ENCODE measurements around the gene RPS8.
A peak's percentile ranks its signal among the peaks of the same experiment; 100 is the strongest.
"Not testable (repeated sequence)": the region's sequence is repeated elsewhere in the genome, so short reads cannot be mapped to it uniquely, and the experiment has no call there.

Gene RPS8

DNA sequence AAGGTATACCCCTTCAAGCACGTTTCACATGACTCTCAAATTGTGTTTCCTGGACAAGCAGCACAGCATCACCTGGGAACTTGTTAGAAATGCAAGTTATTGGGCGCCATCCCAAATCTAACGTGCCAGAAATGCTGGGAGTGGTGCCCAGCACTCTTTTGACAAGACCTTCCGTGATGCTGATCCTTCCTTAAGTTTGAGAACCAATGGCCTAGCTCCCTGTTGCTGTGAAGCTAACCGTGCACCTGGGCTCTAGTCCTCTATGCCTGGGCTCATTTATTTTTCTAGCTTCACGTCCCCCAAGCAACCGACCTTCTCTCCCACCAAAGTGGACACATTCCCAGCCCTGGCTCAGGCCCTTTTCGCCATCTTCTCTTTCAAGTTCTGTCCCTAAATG, 8.4 kb downstream of the RPS8 start:
- no peak for DNase-seq

DNA sequence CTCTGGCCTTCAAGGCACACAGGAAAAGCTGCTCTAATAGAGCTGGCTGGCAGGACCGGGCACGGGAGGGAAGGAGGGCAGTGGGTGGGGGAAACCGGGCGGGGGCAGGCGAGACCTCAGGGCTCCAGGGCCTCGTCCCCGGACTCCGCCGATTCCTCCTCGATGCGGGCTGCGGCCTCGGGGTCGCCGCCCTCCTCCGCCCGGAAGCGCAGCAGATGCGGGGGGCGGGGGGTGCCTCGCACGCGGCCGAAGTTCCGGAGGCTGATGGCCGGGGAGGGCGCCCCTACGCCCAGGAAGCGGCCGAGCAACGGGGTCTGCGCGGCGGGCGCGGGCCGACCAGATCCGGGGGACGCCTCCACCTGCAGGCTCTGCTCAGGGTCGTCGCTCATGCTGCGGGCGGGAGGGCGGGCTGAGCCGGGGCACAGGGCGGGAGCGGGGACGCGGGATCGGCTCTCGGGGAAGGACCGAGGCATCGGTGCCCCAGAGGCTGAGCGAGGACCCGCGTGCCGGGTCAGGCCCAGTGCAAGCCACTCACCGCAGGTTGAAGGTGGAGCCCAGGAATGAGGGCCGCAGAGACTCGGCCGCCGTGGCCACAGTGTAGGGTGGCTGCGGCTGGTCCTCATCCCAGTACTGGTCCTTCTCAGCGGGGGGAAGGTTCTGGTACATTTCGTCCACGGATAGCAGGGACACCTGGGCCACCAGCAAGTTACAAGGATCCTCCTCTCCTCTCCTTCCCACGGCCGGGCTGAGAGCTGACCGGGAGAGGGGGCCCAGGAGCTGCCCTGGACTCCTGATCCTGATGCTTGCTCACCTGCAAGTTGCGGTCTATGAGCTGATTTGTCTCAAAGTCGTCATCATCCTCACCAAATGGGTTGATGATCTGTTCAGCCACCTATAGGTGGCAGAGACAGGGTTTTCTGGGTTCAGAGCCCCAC, 9.0 kb downstream of the RPS8 start:
- no peak for DNase-seq

DNA sequence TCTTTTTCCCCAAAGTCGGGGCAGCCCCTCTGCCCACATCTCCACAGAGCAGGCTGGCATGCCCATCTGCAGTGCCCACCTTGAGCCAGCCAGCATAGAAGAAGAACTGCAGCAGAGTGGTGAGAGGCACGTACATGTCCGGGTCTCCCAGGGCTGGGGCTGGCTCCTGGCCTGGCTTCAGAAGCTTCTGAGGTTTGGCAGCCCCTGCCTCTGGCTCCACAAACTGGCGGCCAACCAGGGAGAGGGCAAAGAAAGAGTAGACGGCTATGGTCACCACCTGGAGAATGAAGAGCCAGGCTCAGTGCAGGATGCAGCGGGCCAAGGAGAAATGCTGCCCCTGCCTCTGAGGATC, 9.7 kb downstream of the RPS8 start:
- no peak for DNase-seq

DNA sequence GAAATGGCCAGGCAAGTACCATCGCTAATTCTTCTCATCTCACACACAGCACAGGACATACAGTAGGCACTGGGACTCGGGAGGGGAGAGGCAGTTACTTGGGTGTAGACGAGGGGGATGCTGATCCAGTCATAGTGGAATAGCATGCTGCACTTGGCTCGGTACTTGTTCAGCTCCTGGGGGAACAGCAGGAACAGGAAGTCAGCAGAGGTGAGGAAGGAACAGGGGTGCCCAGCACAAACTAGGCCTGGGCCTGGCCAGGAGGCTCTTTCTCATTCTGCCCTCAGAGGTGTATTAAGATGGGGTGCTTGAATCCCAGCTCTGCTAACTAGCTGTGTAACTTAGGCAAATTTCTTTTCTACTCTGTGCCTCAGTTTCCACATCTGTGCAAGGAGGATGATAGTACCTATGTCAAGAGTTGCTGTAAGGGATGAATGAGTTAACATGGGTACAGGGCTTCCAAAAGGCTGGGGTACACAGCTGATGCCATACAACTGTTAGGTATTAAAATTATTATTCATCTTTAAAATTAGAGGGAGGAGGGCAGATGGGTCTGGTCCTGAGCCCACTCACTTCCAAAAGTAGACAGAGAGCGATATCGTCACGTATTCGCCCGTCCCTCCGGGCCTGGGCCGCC, 10.3 kb downstream of the RPS8 start:
- DNase-seq, result no peak

DNA sequence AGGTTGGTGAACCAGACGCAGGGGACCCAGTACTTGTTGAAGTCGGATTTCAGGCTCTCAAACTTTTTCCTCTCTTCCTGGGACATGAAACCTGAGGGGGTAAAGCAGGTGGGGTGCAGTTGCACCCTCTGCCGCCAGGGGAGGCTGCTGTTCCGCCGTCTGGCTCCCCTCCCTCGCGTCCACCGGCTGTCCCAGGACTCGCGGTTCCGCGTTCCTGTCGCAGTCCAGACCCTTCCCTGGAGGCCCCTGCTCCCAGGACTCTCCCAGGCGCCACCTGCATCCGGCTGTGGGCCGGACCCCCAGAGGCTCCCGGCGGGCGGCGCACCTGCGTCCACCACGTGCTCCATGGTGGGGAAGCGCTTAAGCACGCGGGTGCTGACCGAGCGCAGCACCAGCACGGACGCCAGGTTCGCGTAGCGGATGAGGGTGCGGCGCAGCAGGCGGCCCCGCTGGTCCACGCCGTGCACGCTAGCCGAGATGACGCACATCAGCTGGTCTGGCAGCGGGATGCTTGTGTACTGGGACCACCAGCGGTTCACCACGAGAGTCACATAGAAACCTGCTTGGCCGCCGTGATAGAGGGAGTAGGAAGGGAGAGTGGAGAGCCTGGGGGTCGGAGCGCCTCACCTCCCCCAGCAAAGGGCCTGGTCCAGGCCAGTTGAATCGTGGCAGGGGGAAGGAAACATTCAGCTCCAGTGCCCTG, 10.9 kb downstream of the RPS8 start:
- DNase-seq, result no peak

DNA sequence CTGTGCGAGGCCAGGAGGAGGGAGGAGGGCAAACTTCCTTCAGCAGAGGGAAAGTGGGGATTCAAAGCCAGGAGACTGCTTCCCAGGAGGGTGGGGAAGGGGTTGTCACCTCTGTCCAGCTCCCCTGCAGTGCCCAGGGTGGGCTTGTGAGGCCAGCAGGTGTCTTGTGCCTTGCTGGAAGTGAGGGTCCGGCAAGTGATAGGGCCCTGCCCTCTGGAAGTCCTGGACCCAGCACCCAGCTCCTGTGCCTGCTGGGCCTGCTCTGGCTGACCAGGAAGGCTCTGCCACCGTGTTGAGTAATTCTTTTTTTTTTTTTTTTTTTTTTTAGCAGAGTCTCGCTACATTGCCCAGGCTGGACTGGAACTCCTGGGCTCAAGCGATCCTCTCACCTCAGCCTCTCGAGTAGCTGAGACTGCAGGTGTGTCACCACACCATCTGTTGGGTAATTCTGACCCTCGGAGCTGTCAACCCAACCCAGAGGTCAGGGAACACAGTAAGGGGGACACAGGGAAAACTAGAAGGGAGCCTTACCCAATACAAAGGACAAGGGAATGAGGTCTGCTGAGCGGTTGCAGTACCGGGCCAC, 11.6 kb downstream of the RPS8 start:
- no peak for DNase-seq

DNA sequence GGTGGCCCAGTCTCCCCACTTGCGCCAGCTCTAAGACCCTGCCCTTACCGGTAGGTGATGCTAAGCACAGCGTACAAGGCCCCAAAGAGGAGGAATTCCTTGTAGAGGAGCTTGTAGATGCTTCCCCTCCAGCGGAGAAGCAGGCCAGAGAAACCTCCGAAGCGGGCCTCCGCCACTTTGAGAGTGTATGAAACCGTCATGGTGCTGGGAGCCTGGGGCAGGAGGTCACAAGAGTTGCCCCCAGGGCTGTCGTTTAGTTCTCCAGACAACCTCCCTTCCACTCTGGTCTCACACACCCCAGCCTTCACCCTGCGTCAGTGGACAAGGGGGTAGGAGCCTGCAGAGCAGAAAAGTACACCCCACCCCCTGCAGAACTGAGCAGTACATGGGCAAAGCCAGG, 12.2 kb downstream of the RPS8 start:
- DNase-seq, result no peak

DNA sequence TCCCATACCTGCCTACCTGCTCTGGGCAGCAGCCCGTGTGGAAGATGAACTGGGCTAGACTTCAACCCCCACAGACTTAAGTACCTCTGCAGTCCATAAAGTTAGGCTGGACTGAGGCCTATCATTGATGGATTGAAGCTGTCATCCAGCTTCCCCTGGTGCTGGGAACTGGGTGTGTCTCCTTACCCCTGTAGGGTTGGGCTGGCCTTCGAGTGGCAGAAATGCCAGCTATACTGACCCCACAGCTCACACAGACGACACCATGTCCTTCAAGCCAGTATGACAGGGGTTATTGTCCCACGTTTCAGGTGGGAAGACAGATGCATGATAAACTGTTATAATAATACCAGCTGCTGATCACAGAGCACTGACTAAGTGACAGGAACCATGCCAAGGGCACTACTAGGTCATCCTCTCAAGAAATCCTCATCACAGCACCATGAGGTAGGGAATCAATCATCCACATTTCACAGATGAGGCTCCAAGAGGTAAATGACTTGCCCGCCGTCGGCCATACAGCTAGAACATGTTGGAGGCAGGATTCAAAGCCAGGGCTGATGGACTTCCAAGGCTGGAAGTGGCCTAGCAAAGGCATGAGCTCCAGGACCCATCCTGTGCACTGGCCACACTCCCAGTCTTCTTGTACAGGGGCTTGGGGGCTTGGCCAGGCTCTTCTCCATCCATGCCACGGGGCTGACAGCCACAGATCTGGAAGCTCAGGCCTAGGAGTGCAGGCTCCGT, 12.9 kb downstream of the RPS8 start, which contains the start of gene BEST4:
BEST4 (minus strand) TSS at position 51 of the 741 bp plus-strand sequence. CDS start 465 bp downstream, outside the sequence.
- DNase-seq, result no peak

DNA sequence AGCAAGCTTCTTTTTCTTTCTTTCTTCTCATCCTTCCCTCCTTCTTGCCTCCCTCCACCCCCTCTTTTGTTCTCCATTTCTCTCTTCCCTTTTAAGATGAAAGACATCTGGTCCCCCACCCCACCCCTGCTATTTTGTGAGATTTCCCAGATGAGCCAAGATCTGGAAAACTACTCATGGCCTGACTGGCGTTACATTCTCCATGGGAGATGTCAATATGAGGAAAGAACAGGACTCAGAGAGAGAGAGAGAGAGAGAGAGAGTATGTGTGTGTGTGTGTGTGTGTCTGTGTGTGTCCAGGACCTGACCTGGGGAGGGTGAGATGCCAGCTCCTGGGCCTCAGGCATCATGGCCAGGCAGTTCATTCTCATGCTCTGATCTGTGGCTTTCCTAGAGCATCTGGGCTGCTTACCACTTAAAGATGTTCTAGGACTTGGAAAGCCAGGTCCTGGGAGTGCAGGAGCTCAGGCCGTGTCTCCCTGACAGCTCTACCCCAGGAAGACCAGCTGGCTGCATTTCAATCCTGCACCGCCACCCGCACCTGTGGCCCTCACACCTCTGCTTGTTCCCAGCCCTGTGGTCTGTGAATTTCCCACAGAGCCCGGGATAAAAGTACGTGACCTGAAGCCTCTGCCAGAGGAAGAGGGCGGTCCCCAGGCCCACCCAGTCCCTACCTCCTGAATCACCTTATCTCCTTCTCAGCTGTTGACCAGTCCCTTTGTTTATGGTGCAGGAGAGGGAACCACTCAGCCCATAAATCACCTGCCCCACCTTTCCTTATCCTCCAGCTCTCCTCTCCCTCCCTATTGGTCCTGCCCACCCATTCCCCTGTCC, 15.8 kb downstream of the RPS8 start:
- no peak for DNase-seq

DNA sequence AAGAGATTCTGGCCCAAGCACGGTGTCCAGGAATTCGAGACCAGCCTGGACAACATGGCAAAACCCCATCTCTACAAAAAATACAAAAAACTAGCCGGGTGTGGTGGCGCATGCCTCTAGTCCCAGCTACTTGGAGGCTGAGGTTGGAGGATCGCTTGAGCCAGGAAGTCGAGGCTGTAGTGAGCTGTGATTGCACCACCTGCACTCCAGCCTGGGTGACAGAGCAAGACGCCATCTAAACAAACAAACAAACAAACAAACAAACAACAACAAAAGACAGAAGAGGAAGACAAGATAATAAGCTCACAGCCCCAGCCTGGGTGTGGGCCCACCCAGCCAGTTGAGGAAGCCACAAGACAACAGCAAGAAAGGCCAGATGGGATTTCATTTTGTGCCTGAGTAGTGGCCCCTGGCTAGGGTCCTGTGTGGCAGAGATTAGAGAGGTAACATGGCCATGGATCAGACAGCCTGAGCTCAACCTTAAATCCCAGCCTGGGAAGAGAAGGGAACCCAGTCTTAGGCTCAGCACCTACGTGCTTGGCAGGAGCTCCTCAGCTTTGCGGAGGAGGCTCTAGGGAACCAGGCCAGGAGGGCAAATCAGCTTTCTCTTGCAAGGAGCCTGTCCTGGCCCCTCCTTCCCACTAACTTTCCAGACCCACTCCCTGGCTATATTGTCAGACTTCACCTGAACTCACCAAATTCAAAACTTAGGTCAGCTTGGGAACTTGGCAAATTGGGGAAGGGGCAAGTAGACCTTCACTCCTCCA, 17.6 kb downstream of the RPS8 start:
- no peak for DNase-seq

DNA sequence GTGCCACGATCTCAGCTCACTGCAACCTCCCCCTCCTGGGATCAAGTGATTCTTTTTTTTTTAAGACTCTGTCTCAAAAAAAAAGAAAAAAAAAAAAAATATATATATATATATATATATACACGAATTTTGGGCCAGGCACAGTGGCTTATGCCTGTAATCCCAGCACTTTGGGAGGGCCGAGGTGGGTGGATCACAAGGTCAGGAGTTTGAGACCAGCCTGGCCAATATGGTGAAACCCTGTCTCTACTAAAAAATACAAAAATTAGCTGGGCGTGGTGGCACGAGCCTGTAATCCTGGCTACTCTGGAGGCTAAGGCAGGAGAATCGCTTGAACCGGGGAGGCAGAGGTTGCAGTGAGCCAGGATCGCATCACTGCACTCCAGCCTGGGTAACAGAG, 22.5 kb downstream of the RPS8 start:
- not testable (repeated sequence) for DNase-seq

DNA sequence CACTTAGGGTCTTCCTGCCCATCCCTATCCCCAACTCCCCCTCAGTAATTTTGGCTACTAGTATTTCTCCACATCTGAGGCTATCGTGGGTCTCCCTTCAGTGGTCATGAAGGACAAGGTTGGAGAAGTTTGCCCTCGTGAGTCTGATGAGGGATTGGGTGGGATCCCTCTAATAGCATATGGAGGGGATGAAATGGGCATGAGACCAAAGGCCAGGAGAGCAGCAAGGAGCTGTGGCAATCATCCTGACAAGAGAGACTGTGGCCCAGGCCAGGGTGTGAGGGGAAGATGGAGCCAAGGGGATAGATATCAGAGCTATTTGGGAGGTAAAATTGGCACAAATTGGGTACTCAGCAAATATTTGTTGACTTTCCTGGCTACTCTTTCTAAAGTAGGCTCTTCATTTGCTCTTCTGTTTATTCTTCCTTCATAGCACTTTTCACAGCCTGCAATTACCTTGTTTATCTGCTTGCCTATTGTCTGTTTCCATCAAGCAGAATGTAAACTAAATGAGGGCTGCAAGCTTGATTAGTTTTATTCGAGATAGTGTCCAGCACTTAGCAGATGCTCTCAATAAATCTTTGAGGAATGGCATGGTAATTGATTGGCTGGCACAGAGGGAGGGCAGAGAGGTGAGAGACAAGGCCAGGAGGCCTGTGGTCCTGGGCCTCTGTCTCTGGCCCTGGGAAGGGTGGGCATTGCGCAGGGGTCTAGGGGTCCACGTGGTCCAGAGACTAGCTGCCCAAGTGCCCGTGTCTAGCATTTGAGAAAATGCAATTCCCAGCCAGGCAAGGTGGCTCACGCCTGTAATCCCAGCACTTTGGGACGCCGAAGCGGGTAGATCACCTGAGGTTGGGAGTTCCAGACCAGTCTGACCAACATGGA, 23.4 kb downstream of the RPS8 start:
- no peak for DNase-seq

DNA sequence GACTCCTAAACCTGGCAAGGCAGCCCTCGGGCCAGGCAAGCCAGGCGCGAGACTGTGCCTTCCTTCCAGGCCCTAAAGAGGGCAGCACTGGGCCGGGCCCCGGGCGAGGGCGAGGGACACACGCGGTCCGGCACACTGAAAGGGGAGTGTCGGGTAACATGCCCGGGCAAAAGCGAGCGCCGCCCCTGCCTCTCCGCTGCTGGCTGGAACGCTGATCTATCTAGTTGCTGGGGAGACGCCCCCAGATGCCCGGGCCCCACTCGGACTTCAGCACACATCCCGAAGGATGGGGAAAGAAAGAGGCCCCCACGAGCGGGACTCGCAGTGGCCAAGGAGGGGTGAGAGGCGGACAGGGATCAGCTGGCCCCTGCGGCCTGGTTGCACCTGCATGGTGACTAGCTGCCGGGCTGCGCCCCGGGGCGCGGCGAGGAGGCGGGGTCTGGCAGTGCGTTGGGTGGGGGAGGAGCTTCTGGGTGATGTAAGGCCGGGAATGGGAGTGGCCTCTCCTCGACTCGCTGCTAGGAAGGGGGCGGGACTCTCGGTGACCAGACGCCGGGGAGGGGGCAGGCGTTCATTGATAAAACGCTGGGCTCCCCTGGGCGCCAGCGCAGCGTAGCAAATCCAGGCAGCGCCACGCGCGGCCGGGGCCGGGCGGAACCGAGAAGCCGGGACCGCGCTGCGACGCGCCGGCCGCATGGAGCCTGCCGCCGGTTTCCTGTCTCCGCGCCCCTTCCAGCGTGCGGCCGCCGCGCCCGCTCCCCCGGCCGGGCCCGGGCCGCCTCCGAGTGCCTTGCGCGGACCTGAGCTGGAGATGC, 24.6 kb downstream of the RPS8 start, which contains the start of gene PLK3:
PLK3 (plus strand) TSS at position 608 of the 815 bp plus-strand sequence; CDS start at position 695, 87 bp downstream.
- DNase-seq, result peak; percentile 92

DNA sequence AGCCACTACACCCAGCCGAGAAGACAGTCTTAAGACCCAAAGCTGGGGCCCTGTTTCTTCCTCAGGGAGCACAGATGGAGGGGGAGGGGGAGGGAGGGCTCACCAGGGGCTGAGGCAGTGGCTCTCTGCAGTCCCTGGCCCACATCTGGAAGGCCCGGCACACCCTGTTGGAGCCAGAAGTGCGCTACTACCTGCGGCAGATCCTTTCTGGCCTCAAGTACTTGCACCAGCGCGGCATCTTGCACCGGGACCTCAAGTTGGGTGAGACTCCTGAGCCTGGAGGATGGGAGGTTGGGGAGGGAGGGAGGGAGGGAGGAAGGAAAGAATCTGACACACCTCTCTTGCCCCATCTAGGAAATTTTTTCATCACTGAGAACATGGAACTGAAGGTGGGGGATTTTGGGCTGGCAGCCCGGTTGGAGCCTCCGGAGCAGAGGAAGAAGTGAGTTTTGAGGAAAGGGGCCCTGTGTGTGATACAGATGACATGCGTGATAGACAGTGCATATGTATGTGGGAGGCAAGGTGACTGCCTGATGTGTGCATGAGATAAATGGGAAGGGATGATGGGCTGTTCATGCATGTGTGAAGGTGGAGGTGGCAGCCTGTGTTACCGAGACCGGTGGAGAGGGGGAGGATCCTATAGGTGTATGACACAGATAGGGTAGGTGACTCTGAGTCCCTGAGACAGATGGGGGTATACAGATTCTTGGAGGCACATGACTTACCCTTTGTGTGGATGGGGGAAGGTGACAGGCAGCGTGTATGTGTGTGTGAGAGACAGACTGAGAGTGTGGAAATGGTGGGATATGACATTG, 26.4 kb downstream of the RPS8 start:
- no peak for DNase-seq

DNA sequence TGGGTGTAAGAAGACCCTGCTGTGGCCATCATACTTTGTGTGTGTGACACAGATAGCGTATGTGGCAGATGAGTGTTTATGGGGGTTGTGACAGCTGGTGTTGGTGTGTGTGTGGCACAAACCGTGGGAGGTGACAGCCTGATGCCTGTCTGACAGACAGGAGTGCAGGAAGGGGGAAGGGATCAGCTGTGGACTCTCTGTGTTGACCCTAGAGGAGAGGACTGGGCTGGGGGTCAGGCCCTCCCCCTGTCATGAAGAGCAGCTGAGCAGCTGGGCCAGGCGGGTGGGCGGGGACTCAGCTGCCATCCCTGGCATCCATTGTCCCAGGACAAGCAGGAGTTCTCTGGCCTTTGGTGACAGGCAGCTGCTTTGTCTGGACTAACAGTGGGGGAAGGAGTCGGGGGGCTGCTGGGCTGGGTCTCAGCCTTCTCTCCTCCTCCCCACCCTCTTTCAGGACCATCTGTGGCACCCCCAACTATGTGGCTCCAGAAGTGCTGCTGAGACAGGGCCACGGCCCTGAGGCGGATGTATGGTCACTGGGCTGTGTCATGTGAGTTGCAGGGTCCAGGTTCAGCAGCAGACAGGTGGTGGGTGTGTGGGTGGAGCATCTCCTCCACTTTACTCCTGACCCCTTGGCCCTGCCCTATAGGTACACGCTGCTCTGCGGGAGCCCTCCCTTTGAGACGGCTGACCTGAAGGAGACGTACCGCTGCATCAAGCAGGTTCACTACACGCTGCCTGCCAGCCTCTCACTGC, 27.1 kb downstream of the RPS8 start:
- no peak for DNase-seq

DNA sequence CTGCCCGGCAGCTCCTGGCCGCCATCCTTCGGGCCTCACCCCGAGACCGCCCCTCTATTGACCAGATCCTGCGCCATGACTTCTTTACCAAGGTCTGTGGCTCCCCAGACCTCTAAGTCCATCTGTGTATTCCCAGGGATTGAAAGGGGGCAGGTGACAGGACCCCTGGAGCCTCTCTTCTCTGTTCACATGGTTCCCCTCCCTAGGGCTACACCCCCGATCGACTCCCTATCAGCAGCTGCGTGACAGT, 27.6 kb downstream of the RPS8 start:
- DNase-seq, result no peak

Measured in cortex of kidney (tissue), 1 donor.